IPS-18c (cell line): Measurements from ENCODE around the gene TTLL4.

Experiments
- H3K4me3 ChIP-seq: 2 replicates; pipeline ENCODE4 v1.7.0; 2013; ENCODE audit warnings: low read depth, mild to moderate bottlenecking, low read length, moderate library complexity; ENCODE audit not compliant: insufficient read depth
- H3K9me3 ChIP-seq: one replicate; pipeline ENCODE4 v1.6.1; 2013; ENCODE audit warnings: mild to moderate bottlenecking, low read length, moderate library complexity; ENCODE audit not compliant: control insufficient read depth, insufficient read depth

Gene TTLL4

DNA sequence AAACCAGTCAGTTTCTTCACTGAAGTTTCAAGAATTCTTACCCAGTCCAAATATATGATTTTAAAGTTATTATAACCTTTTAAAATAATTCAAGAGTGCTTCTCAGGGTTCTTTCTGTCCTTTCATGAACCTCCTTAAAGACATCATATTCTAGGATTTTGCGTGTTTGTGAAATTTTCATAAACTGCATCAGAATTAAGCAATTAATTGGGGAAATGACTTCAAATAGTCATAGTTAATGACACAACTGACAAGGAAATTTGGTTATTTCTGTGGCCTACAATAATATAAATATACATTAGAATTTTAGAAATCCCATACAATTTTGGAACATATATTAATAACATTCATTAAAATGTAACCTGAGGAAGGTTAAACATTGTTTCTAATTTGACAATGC is 81.8 kb downstream of the TTLL4 start:
- no peak overlapping the region for H3K4me3 ChIP-seq
- H3K9me3 ChIP-seq: no peaks in the 10 kb centered on the region

DNA sequence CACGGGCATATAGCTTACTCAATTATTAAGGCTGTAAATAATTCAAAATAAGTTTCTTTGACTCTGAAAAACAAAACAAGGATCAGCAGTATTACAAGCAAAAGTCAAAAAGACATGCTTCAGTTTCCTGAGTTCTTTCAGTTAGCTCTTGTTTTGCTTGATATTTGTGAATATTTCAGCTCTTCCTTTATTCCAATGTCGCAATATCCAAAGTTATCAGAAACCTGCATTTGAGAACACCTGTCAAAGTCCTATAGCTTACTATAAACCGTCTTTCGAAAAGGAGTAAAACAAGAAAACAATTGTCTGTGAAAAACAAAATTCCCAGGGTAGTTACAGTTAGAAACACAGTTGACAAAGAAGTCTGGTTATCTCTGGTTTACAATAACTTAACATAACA is 86.1 kb downstream of the TTLL4 start:
- Histone ChIP-seq H3K9me3 (no peaks in the 10 kb centered on the region), H3K4me3 (no peak overlapping the region)

DNA sequence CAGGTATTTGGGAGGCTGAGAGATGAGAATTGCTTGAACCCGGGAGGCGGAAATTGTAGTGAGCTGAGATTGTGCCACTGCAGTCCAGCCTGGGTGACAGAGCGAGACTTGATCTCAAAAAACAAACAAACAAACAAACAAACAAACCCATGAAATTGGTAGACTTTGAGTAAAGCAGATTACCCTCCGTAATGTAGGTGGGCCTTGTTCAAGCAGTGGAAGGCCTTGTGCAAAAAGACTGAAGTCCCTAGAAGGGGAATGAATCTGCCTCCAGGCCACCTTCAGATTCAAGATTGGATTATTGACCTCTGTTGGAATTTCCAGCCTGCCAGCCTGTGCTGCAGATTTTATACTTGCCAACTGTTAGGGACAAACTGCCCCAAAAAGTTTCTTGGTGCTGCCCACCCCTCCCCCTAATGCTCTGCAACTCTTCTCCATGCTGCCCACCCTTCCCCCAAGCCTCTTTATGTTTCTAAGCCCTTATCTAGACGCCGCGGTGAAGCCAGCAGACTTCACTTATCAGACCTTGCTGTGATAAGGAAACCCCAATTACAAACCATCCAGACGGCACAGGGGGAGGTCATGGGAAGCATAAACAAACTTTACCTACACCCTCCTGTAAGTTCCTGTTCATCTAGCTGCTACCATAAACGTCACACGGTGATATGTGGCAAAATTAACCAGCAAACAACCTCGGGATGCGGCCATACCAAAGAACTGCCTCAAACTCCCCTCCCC is 88.3 kb downstream of the TTLL4 start:
- Histone ChIP-seq H3K9me3 (no peaks in the 10 kb centered on the region), H3K4me3 (no peak overlapping the region)

DNA sequence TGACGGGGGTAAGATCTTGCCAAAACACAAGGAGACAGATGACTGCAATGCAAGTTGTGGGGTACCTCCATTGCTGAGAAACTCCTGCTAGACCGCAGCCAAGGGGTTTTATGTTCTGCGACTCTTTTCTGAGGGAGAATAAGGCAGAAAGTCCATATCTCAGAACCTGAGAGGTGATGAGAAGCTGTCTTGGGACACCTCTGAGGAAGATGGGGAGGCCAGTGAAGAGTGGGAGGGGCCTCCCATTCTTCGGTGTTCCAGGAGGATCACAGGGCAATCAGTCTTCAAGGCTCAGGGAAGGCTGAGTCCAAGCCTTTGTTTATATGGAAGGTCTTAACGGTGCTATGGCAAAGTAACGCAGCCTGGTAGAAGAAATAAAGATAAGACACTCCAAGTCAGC is 89.4 kb downstream of the TTLL4 start:
- Histone ChIP-seq H3K4me3 (no peak overlapping the region), H3K9me3 (no peaks in the 10 kb centered on the region)

DNA sequence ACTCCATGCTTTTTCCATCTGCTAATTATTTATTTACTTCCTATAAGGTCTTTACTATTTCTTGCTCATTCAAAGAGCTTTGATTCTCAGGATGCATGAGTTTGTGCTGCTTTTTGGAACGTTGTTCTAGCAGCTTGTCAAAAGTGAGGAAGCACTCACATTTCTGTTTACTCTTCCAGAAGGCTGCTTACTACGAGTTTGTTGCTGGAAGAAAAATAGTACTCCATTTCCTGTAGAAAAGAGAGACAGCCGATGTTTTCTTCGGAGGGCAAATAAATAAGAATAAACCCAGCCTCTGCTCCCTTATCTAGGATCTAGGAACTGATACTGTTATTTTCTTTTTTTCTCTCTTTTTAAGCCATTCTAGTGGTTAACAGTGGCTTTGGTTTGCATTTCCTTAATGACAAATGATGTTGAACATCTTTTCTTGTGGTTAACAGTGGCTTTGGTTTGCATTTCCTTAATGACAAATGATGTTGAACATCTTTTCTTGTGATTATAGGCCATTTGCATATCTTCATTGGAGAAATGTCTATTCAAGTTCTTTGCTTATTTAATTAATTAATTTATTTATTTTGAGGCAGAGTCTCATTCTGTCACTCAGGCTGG is 91.9 kb downstream of the TTLL4 start:
- Histone ChIP-seq H3K9me3 (no peaks in the 10 kb centered on the region), H3K4me3 (no peak overlapping the region)

DNA sequence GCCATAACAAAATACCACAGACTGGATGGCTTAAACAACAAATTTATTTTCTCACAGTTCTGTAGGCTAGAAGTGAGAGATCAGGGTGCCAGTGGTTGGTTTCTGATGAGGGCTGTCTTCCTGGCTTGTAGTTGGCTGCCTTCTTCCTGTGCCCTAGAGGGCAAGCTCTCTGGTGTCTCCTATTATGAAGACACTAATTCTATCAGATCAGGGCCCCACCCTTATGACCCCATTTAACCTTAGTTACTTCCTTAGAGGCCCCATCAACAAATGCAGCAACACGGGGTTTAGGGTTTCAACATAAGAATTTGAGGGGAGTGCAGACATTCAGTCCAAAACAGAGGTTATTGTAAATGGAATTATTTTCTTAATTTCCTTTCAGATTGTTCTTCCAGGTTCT is 94.2 kb downstream of the TTLL4 start:
- Histone ChIP-seq H3K9me3 (no peaks in the 10 kb centered on the region), H3K4me3 (no peak overlapping the region)
